ENCODE measurements around the gene ARID5B. TPM values are rescaled to one million over a fixed set of nuclear protein-coding genes. Genes with fewer than 3 reads are reported as not detected.

ARID5B gene
- total RNA-seq, 1 experiment from 2014 or later: 12.4 TPM

- in situ Hi-C loops (cut with HindIII; ENCODE audit: low sequenced_read_pairs): no loop called here
- no peak for DNase-seq (ENCODE audit: low spot score)
These were observed 175.4 kb downstream of the ARID5B start for GRCh38 chr10:62076891-62077290.

GRCh38 chr10:62077330-62078015 is 176.0 kb downstream of the ARID5B start:
- no peak for DNase-seq (ENCODE audit: low spot score)
- in situ Hi-C loops (cut with HindIII; ENCODE audit: low sequenced_read_pairs): no loop called here

GRCh38 chr10:62079885-62080559 is 178.5 kb downstream of the ARID5B start:
- in situ Hi-C loops (cut with HindIII; ENCODE audit: low sequenced_read_pairs): no loop called here
- no peak for DNase-seq (ENCODE audit: low spot score)

GRCh38 chr10:62080905-62081304 is 179.4 kb downstream of the ARID5B start:
- in situ Hi-C loops (cut with HindIII; ENCODE audit: low sequenced_read_pairs): no loop called here
- DNase-seq (ENCODE audit: low spot score): no peak

GRCh38 chr10:62081341-62082270 is 180.1 kb downstream of the ARID5B start:
- no peak for DNase-seq (ENCODE audit: low spot score)
- in situ Hi-C loops (cut with HindIII; ENCODE audit: low sequenced_read_pairs): no loop called here

GRCh38 chr10:62082271-62082656 is 180.8 kb downstream of the ARID5B start:
- DNase-seq (ENCODE audit: low spot score): no peak
- in situ Hi-C loops (cut with HindIII; ENCODE audit: low sequenced_read_pairs): no loop called here

GRCh38 chr10:62082729-62083411 is 181.4 kb downstream of the ARID5B start:
- no peak for DNase-seq (ENCODE audit: low spot score)
- in situ Hi-C loops (cut with HindIII; ENCODE audit: low sequenced_read_pairs): no loop called here

GRCh38 chr10:62083412-62084267 is 182.1 kb downstream of the ARID5B start:
- DNase-seq (ENCODE audit: low spot score): peak; percentile 18
- in situ Hi-C loops (cut with HindIII; ENCODE audit: low sequenced_read_pairs): no loop called here

GRCh38 chr10:62084451-62084850 is 183.0 kb downstream of the ARID5B start:
- in situ Hi-C loops (cut with HindIII; ENCODE audit: low sequenced_read_pairs): no loop called here
- no peak for DNase-seq (ENCODE audit: low spot score)

GRCh38 chr10:62085404-62085803 is 183.9 kb downstream of the ARID5B start:
- in situ Hi-C loops (cut with HindIII; ENCODE audit: low sequenced_read_pairs): no loop called here
- no peak for DNase-seq (ENCODE audit: low spot score)

GRCh38 chr10:62085821-62086220 is 184.3 kb downstream of the ARID5B start:
- in situ Hi-C loops (cut with HindIII; ENCODE audit: low sequenced_read_pairs): no loop called here
- no peak for DNase-seq (ENCODE audit: low spot score)

- in situ Hi-C loops (cut with HindIII; ENCODE audit: low sequenced_read_pairs): no loop called here
- no peak for DNase-seq (ENCODE audit: low spot score)
These were observed 185.8 kb downstream of the ARID5B start for GRCh38 chr10:62087329-62087728.

GRCh38 chr10:62088786-62089185 is 187.3 kb downstream of the ARID5B start:
- DNase-seq (ENCODE audit: low spot score): no peak
- in situ Hi-C loops (cut with HindIII; ENCODE audit: low sequenced_read_pairs): no loop called here

- in situ Hi-C loops (cut with HindIII; ENCODE audit: low sequenced_read_pairs): no loop called here
- DNase-seq (ENCODE audit: low spot score): no peak
These were observed 191.0 kb downstream of the ARID5B start for GRCh38 chr10:62092301-62093030.

GRCh38 chr10:62093863-62094291 is 192.4 kb downstream of the ARID5B start:
- no peak for DNase-seq (ENCODE audit: low spot score)
- in situ Hi-C loops (cut with HindIII; ENCODE audit: low sequenced_read_pairs): no loop called here

GRCh38 chr10:62095181-62096122 is 194.0 kb downstream of the ARID5B start:
- in situ Hi-C loops (cut with HindIII; ENCODE audit: low sequenced_read_pairs): no loop called here
- DNase-seq (ENCODE audit: low spot score): no peak
